ENCODE data around the gene TMEM205.

GRCh38 chr19:11364296-11364904, 18.3 kb upstream of the TMEM205 start:
- TF ChIP-seq, protein P1, sequence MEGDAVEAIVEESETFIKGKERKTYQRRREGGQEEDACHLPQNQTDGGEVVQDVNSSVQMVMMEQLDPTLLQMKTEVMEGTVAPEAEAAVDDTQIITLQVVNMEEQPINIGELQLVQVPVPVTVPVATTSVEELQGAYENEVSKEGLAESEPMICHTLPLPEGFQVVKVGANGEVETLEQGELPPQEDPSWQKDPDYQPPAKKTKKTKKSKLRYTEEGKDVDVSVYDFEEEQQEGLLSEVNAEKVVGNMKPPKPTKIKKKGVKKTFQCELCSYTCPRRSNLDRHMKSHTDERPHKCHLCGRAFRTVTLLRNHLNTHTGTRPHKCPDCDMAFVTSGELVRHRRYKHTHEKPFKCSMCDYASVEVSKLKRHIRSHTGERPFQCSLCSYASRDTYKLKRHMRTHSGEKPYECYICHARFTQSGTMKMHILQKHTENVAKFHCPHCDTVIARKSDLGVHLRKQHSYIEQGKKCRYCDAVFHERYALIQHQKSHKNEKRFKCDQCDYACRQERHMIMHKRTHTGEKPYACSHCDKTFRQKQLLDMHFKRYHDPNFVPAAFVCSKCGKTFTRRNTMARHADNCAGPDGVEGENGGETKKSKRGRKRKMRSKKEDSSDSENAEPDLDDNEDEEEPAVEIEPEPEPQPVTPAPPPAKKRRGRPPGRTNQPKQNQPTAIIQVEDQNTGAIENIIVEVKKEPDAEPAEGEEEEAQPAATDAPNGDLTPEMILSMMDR (IDR thresholded peaks at IDR 0.05), result no peak
- TF ChIP-seq POLR2A (IDR thresholded peaks at IDR 0.05), result no peak
